ENCODE data around the gene MAPK6. TPM values are rescaled to one million over a fixed set of nuclear protein-coding genes. Genes with fewer than 3 reads are reported as not detected.

MAPK6 gene
- total and polyA plus RNA-seq, 2 of the 8 experiments (the other 6 are each of a cell fraction or from before 2014, with no cell fraction given) = 22.6 to 108 TPM

- no peak overlapping the region for H2BK12ac ChIP-seq (ENCODE audit: low read depth, low read length)
- no peak overlapping the region for H2AK5ac ChIP-seq (ENCODE audit: low read depth, low read length)
- H3K36me3 ChIP-seq (ENCODE audit: control insufficient read depth in 2 of 4, insufficient read depth in 4 of 4, low read length in 3 of 4) = no peaks in the 10 kb centered on the region
- no peak overlapping the region for H3K4me3 ChIP-seq (ENCODE audit: extremely low read depth in 1 of 4, insufficient read depth in 2 of 4, low read depth in 3 of 4, low read length in 4 of 4)
- no peak overlapping the region for H3K56ac ChIP-seq (replicated peaks; ENCODE audit: insufficient read length, low read depth, low read length)
- H2BK5ac ChIP-seq (ENCODE audit: low read depth, low read length) = no peak overlapping the region
- no peak overlapping the region for H3K27ac ChIP-seq (ENCODE audit: low read depth, low read length)
- TF ChIP-seq KDM1A (IDR thresholded peaks at IDR 0.05; ENCODE audit: borderline replicate concordance, low read length) = no peak
- TF ChIP-seq RAD21 (IDR thresholded peaks at IDR 0.05 in 1 of 2, conservative IDR thresholded peaks at IDR 0.05 in 1 of 2; ENCODE audit: low read depth in 2 of 2, low read length in 2 of 2) = peak; percentile 83 to 84
- TF ChIP-seq, protein P1, sequence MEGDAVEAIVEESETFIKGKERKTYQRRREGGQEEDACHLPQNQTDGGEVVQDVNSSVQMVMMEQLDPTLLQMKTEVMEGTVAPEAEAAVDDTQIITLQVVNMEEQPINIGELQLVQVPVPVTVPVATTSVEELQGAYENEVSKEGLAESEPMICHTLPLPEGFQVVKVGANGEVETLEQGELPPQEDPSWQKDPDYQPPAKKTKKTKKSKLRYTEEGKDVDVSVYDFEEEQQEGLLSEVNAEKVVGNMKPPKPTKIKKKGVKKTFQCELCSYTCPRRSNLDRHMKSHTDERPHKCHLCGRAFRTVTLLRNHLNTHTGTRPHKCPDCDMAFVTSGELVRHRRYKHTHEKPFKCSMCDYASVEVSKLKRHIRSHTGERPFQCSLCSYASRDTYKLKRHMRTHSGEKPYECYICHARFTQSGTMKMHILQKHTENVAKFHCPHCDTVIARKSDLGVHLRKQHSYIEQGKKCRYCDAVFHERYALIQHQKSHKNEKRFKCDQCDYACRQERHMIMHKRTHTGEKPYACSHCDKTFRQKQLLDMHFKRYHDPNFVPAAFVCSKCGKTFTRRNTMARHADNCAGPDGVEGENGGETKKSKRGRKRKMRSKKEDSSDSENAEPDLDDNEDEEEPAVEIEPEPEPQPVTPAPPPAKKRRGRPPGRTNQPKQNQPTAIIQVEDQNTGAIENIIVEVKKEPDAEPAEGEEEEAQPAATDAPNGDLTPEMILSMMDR (IDR thresholded peaks at IDR 0.05; ENCODE audit: control extremely low read depth in 1 of 3, insufficient read depth in 1 of 3, low read depth in 1 of 3, low read length in 3 of 3) = peak; percentile 84 to 92 (median 87)
- H2BK15ac ChIP-seq (ENCODE audit: low read length) = no peak overlapping the region
- peak overlapping the region; percentile 60 for H2AFZ ChIP-seq (ENCODE audit: low read length)
- no peak overlapping the region; the same call in 1 of the 2 replicates for H2BK20ac ChIP-seq (ENCODE audit: low read length)
- no peaks in the 10 kb centered on the region for H3K79me1 ChIP-seq (ENCODE audit: low read depth, low read length)
- no peak overlapping the region for H4K5ac ChIP-seq (ENCODE audit: insufficient read length, low read depth, low read length)
- no peaks in the 10 kb centered on the region for H3K27me3 ChIP-seq (replicated peaks in 1 of 4; ENCODE audit: control insufficient read depth in 3 of 4, extremely low read depth in 1 of 4, insufficient read depth in 3 of 4, low read length in 3 of 4)
- no peaks in the 10 kb centered on the region for H4K20me1 ChIP-seq (replicated peaks in 1 of 2; ENCODE audit: control insufficient read depth in 1 of 2, insufficient read depth in 2 of 2, low read length in 2 of 2)
- H3K9ac ChIP-seq (replicated peaks in 1 of 4; ENCODE audit: extremely low read depth in 1 of 4, low read depth in 3 of 4, low read length in 3 of 4) = no peak overlapping the region
- H3K18ac ChIP-seq (ENCODE audit: extremely low read depth, low read length) = no peak overlapping the region
- CTCF ChIA-PET (ENCODE audit: partially characterized antibody) = interaction anchor here (0.5 to 4.9 kb wide), 46 partner anchors 10 to 549 kb away, joined by 3 to 55 read pairs (median 5); partner anchors contain the start of genes BCL2L10 and LEO1
- POLR2A ChIA-PET (ENCODE audit: partially characterized antibody) = interaction anchor here (1.2 to 2.2 kb wide), 2 partner anchors 12 to 59 kb away, joined by 3 to 12 read pairs; no protein-coding TSS in a partner anchor
- no peaks in the 10 kb centered on the region for H3K23me2 ChIP-seq (ENCODE audit: low read depth, low read length)
- H3K4ac ChIP-seq (replicated peaks; ENCODE audit: insufficient read length, low read depth, low read length) = no peak overlapping the region
- FAIRE-seq (no peak), DNase-seq (ENCODE audit: low read depth in 1 of 2, low spot score in 2 of 2) (peak; percentile 51 to 96)
- no peak overlapping the region for H2BK120ac ChIP-seq (replicated peaks; ENCODE audit: low read depth, low read length)
- no peaks in the 10 kb centered on the region for H3K9me3 ChIP-seq (ENCODE audit: insufficient read depth in 2 of 2, low read depth in 1 of 2, low read length in 1 of 2)
- WGBS, 2 experiments (ENCODE audit: extremely low coverage in 1 of 2, insufficient coverage in 1 of 2, insufficient read length in 1 of 2, insufficient replicate concordance in 2 of 2, low coverage in 1 of 2, low lambda C conversion rate in 2 of 2, missing lambda C conversion rate in 1 of 2) = 42% methylated on average over 13 of the region's 13 CpGs; no CpG with 5 or more reads in 1 of the 2 experiments
- no peak overlapping the region for H3K14ac ChIP-seq (ENCODE audit: insufficient read length)
- no peak overlapping the region for H3K23ac ChIP-seq (ENCODE audit: insufficient read length)
- peak overlapping the region; percentile 31 for H4K8ac ChIP-seq (ENCODE audit: extremely low read depth, insufficient read depth, low read length)
- H4K91ac ChIP-seq (replicated peaks; ENCODE audit: insufficient read length, low read length) = no peak overlapping the region
- H3K79me2 ChIP-seq (ENCODE audit: control insufficient read depth in 1 of 2, insufficient read depth in 2 of 2, low read length in 2 of 2) = no peaks in the 10 kb centered on the region
- peaks cover 0 to 4% (median 1%) of the 10 kb centered on the region in 4 experiments; a peak in 3 of 7 replicates for H3K4me1 ChIP-seq (replicated peaks in 1 of 4; ENCODE audit: control insufficient read depth in 3 of 4, insufficient read depth in 4 of 4, low read length in 3 of 4)
- no peak overlapping the region for H3K4me2 ChIP-seq (ENCODE audit: insufficient read depth in 1 of 2, low read depth in 2 of 2, low read length in 2 of 2)
These were observed 60.1 kb downstream of the MAPK6 start for GRCh38 chr15:52078876-52079700.

All from H1 (cell line).